T follicular helper cell (primary cell): ENCODE results near the gene FGFRL1.

Source experiments
- DNase-seq: peaks from one replicate; pipeline ENCODE4 v3.0.0-alpha.2; 2020; ENCODE audit warnings: low read depth

FGFRL1 gene

GRCh38 chr4:1023075-1023640, 11.7 kb downstream of the FGFRL1 start:
- DNase-seq, result no peak

DNA sequence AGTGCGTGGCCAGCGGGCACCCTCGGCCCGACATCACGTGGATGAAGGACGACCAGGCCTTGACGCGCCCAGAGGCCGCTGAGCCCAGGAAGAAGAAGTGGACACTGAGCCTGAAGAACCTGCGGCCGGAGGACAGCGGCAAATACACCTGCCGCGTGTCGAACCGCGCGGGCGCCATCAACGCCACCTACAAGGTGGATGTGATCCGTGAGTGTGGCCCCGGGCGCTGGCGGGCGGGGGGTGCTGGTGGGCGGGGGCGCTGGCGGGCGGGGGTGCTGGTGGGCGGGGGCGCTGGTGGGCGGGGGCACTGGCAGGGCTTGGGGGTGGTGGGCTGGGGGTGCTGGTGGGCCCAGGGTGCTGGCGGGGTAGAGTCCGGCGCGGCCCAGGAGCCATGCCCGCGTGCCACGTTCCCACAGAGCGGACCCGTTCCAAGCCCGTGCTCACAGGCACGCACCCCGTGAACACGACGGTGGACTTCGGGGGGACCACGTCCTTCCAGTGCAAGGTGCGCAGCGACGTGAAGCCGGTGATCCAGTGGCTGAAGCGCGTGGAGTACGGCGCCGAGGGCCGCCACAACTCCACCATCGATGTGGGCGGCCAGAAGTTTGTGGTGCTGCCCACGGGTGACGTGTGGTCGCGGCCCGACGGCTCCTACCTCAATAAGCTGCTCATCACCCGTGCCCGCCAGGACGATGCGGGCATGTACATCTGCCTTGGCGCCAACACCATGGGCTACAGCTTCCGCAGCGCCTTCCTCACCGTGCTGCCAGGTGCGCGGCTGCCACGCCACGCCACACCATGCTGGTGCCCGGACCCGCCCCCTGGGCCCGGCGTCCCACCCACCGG, 12.7 kb downstream of the FGFRL1 start:
- no peak for DNase-seq

- DNase-seq, result no peak
These were observed 13.6 kb downstream of the FGFRL1 start for GRCh38 chr4:1024882-1025545.

DNA sequence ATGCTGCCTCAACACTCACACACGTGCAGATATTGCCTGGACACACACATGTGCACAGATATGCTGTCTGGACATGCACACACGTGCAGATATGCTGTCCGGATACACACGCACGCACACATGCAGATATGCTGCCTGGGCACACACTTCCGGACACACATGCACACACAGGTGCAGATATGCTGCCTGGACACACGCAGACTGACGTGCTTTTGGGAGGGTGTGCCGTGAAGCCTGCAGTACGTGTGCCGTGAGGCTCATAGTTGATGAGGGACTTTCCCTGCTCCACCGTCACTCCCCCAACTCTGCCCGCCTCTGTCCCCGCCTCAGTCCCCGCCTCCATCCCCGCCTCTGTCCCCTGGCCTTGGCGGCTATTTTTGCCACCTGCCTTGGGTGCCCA, 14.7 kb downstream of the FGFRL1 start:
- peak; percentile 20 for DNase-seq

DNA sequence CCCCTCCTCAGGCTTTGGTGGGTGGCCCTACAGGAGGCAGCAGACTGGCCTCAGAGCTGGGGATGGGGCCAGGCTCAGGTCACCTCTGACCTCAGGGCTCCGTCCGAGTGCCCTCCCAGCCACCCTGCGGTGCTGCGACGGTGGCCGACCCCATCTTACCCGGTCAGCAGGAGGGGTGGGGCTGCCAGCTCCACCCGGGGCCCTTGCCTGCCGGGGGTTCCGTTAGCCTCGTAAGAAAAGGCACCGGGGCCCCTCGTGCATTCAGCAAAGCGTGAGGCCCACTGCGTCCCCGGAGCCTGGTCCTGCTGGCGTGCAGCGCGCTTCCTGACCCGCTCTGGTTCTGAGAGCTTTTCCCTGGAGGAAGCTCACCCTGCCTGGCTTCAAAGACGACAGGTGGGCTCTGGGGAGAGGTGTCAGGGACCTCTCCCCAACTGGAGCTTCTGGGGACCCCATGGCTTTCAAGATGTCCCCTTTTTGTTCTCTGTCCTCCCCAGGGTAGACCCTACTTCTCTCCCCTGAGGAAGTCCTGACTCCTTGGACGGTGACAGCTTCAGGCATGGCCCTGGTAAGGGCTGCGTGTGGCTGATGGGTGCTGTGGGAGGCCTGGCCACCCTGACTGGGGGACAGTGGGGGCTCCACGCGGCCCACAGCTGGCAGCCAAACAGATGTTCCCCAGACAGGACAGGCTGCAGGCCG, 15.9 kb downstream of the FGFRL1 start:
- no peak for DNase-seq

- DNase-seq, result no peak
These were observed 16.5 kb downstream of the FGFRL1 start for GRCh38 chr4:1027915-1028238.

DNA sequence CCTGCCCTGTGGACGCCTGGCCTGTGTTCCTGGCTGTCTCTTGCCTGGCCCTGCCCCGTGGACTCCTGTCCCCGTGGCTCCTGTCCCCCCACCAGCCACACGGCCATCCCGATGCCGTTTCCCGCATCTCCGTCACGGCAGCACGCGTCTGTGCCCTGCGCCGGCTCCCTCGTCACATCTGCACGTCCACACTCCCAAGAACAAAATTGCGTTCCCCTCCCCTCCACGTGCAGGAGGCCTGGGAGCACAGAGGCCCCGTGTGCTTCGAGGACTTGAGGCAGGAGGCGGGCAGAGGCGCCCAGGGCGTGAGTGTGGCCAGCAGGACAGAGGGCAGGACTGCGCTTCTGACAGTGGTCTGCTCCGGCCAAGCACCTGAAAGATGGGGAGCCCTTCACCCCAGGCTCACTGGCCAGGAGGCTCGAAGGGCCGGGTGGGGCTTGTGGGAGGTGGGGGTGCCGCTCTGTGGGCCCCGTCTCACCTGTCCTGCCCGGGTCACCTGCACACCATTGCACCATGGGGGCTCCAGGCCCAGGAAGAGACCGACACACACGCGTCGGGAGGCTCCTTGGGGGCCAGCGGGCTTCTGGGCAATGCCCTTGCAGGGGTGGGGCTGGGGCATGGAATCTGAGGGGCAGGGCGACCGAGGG, 17.3 kb downstream of the FGFRL1 start:
- DNase-seq, result no peak

DNA sequence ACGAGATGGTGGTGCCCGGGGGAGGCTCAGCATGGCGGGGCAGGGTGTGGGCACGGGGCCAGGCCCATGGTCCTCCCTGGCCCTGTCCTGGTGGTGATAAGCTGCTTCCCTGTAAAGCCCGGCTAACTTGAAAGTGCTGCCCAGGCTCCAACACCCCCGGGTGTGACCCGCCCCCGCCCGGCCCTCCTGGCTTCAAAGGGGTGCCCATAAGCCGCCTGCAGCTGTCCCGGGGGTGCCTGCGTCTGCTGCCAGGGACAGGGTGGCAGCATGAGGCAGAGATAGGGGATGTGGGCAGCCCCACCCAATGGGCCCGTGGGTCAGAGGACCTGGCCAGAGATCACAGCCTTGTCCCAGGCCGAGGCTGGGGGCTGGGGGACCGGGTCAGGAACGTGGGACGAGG, 18.1 kb downstream of the FGFRL1 start:
- no peak for DNase-seq

- DNase-seq, result no peak
These were observed 18.6 kb downstream of the FGFRL1 start for GRCh38 chr4:1030031-1030430.

GRCh38 chr4:1030559-1030958, 19.1 kb downstream of the FGFRL1 start:
- DNase-seq, result no peak

DNA sequence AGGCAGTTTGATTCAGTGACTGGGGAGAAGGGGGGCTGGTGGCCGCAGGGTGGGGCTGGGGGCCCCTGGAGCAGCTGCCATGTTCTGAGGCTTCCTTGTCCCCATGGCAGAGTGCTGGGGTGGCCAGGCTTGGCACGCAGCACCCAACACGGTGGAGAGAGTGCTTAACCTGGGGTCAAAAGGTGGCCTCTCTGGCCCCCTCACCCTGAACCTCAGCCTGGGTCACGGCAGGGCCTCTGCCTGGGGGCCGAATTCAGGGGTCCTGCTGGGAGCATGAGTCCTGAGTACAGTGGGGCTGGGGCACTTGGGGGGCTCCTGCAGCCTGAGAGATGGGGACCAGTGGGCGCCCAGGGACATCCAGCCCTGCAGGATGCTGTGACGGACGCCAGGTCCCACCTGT, 19.9 kb downstream of the FGFRL1 start:
- no peak for DNase-seq

- DNase-seq, result no peak
These were observed 20.8 kb downstream of the FGFRL1 start for GRCh38 chr4:1031956-1032795.

GRCh38 chr4:1032861-1033260, 21.4 kb downstream of the FGFRL1 start:
- DNase-seq, result no peak

DNA sequence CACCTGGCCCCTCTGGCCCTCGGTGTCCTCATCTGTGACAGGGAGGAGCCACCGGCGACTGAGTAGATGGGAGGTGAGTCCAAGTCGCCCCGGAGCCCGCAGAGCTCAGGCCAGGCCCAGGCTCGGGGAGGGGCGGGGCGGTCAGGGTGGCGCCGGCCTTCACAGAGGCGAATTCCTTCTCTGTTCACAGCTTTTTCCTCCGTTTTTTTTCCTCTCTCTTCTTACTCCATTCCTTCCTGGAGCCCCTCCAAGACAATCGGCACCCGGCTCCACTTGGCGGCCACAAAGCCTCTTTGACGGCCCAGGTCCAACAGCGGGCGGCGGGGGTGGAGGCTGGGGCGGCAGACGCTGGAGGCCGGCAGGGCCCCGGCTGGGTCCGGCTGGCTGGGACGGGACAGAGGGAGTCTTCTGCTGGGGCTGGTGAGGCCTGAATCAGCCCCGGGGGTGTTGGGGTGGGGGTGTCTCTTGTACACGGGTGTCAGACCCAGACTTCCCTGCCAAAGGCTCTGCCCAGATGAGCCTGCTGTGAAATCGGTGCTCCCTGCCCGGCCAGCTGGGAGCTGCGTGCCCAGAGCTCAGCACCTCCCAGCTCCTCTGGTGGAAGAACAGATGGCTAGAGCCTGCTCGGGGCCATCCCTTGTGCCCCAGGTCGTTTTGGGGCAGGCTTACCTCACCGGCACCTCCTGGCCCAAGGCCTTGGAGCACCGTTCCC, 22.6 kb downstream of the FGFRL1 start:
- DNase-seq, result no peak

DNA sequence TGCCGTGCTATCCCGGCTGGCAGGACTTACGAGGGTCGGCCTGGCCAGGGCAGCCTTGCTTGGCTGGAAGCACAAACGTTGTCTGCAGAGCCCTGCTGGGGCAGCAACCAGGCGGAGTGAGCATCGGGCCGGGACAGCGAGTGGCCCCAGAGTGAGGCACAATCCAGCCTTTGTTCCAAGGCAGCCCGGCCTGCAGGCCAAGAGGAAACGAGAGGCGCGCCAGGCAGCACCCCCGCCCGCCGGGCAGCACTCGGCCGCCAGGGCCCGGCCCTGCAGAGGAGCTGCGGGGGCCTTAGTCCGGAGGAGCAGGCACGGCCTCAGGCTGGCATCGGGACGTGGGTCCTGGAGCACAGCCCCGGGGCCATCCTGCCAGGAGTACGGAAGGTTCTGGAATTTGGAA, 24.1 kb downstream of the FGFRL1 start:
- DNase-seq, result no peak

- DNase-seq, result no peak
These were observed 24.7 kb downstream of the FGFRL1 start for GRCh38 chr4:1036095-1036494.

- DNase-seq, result no peak
These were observed 25.8 kb downstream of the FGFRL1 start for GRCh38 chr4:1036976-1037810.

- no peak for DNase-seq
These were observed 27.6 kb downstream of the FGFRL1 start for GRCh38 chr4:1038948-1039492.
